DLD1 (cell line): ENCODE data around the gene RAB3GAP2.
"Not testable (repeated sequence)": the region's sequence is repeated elsewhere in the genome, so short reads cannot be mapped to it uniquely, and the experiment has no call there.

ENCODE experiments used
- in situ Hi-C: cut with HindIII; loops from 2 replicates; pipeline ENCODE4 v1.10.0; 2017; ENCODE audit warnings: low sequenced_read_pairs

The RAB3GAP2 gene

DNA sequence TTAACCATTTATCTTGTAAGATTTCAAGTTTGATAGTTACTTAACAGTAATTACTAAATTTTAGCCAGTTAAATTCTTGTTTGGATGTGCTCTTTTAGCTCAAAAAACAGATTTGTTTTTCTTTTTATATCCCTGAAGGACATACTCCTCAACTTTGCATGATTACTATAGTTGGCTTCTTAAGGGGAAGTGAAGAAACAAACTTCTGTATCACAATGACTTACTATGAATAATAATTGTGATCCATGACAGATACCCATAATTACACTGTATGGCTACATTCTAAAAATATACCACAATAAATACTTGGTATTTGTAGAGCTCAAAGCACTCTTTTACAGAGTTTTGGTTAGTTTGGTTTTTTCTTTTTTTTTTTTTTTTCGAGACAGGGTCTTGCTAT, 122.5 kb downstream of the RAB3GAP2 start:
- in situ Hi-C loops: no loop called here

- in situ Hi-C loops: no loop called here
Measured at GRCh38 chr1:220144051-220144450, 128.2 kb downstream of the RAB3GAP2 start.

DNA sequence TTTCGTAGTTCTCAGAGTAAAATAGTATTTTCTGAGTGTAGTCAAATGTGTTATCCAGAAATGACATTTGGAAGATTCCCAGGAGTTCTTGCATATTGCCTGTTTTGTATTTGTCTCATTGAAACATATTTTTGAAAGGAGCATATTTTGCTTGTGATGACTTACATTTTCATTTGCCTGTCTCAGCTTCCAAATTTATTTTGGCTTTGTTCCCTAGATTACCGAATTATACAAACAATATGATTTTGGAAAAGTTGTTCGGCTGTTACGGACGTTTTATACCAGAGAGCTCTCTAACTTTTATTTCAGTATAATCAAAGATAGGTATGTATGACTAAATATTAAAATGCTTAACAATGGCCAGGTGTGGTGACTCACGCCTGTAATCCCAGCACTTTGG, 132.3 kb downstream of the RAB3GAP2 start:
- in situ Hi-C loops: no loop called here

- in situ Hi-C loops: no loop called here
Measured at GRCh38 chr1:220137019-220137786, 135.1 kb downstream of the RAB3GAP2 start.

DNA sequence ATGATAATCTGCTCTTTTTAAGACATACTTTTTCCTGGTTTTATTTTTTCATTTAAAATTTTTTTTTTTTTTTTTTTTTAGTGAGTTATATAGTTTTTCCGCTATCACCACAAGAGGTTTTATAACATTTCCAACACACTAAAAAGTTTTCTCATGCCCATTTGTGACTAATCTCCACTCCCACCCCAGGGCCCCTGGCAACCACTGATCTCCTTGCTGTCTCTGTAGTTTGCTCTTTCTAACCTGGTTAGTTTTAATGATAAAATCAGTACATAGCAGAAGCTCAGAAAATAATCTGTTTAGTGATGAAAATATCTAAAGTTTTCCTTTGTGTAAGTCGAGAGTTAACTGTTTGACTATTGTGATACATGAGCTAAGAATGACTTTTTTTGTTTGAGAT, 136.5 kb downstream of the RAB3GAP2 start:
- in situ Hi-C loops: no loop called here

GRCh38 chr1:220129479-220130210, 142.6 kb downstream of the RAB3GAP2 start:
- in situ Hi-C loops: no loop called here

DNA sequence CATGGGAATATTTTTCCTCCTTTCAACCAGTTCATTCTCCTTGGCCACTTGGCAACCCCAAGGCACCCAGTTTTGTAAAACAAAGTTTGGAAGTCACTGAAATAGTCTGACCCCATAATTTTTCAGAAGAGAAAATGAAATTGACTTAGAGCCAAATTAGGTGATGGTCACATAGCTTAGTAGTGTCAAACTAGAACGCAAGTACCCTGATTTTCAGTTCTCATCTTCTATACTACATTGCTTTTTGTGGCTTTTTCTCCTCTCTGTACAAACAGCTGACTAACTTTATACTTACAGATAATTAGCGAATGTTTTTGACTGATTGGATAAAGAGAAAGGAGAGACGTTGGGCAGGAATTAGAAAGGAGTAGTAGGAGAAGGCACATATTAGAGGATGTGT, 145.2 kb downstream of the RAB3GAP2 start:
- in situ Hi-C loops: no loop called here

- in situ Hi-C loops: no loop called here
Measured at GRCh38 chr1:220124542-220124941, 147.7 kb downstream of the RAB3GAP2 start.

DNA sequence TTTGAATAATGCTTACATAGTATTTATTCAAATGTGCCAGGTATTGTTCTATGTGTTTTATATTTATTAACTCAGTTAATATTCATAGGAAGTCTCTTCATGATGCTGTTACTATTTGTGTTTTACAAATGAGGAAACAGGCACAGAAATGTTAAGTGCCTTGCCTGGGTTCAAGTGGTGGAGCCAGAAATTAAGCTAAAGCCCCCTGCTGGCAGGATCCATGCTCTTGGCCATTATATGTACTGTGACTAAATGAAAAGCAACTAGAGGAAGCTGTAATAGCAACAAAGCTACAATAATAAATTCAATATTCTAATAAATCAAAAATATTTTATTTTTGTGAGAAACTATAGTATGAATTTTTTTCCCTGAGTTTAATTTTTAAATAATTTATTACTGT, 148.4 kb downstream of the RAB3GAP2 start:
- in situ Hi-C loops: no loop called here

GRCh38 chr1:220123066-220123465, 149.2 kb downstream of the RAB3GAP2 start:
- in situ Hi-C loops: no loop called here

DNA sequence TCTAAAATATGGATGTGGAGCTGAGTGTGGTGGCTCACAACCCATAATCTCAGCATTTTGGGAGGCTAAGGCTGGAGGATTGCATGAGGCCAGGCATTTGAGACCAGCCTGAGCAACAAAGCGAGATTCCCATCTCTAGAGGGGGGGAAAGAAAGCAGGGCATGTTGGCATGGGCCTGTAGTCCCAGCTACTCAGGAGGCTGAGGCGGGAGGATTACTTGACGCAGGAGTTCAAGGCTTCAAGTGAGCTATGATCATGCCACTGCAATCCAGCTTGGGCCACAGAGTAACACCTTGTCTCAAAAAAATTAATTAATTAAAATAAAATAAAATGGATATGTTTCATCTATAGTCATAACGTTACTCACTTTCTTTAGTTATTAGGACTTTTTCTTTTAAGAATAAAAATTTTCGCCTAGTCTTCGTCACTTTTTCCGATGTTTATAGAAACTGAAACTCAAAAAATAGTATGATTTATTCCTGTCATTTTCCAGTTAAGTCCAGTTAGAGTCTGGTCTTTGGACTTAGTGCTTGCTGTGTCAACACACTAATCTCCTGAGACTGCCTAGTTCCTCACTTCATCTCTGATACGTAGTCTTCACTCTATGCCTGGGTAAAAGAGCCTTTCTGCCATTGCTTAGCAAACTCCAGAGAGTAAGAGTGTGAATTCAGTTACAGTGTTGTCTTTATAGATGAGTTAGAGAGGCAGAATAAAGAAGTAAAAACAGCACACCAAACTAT, 150.3 kb downstream of the RAB3GAP2 start:
- in situ Hi-C loops: no loop called here

- in situ Hi-C loops: no loop called here
Measured at GRCh38 chr1:220119043-220119512, 153.2 kb downstream of the RAB3GAP2 start.

GRCh38 chr1:220113136-220113695, 159.0 kb downstream of the RAB3GAP2 start:
- in situ Hi-C loops: no loop called here

- in situ Hi-C loops: not testable (repeated sequence)
Measured at GRCh38 chr1:220112600-220112999, 159.7 kb downstream of the RAB3GAP2 start.

DNA sequence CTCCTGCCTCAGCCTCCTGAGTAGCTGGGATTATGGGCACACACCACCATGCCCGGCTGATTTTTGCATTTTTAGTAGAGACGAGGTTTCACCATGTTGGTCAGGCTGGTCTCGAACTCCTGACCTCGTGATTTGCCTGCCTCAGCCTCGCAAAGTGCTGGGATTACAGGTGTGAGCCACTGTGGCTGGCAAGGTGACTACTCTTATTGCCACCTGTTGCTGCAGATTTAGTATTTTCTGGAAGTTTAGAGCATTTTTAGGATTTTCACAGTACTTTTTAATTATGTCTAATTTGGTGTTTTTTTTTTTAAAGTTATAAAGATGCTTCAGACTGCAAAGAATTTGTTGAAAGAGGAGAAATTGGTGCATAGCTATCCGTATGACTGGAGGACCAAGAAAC, 161.8 kb downstream of the RAB3GAP2 start:
- in situ Hi-C loops: not testable (repeated sequence)

DNA sequence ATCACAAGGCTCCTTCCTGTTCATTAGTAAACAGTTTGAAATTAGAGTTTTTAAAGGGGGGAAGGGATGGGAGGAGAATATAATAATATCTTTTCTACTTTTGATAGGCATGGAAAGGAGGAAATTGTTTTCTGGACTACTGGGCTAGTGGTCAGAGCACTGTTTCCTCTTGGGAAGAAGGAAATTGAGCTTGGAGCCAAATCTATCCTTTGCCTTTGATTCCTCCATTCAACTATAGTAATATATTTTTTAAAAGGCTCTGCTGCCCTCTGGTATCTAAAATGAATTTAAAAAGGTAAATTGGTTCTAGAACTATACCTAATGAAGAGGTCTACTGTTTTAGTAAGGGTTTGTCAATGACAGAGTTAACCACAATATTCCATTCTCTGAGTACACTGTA, 172.4 kb downstream of the RAB3GAP2 start:
- in situ Hi-C loops: no loop called here
